DMS 273 (cell line): Measurements from ENCODE around the gene SEC14L1.
A peak's percentile ranks its signal among the peaks of the same experiment; 100 is the strongest.

ENCODE experiments used
- DNase-seq: peaks from one replicate; lab custom pipeline; 2025; ENCODE audit not compliant: unreplicated experiment; lab: John Stamatoyannopoulos, UW

Gene SEC14L1

GRCh38 chr17:77160875-77161530 lies 20.2 kb downstream of the SEC14L1 start:
- DNase-seq: peak; percentile 42

GRCh38 chr17:77161953-77162352 lies 21.2 kb downstream of the SEC14L1 start:
- no peak for DNase-seq

- no peak for DNase-seq
Measured at GRCh38 chr17:77163001-77163400, 22.2 kb downstream of the SEC14L1 start.

GRCh38 chr17:77163511-77164280 lies 22.9 kb downstream of the SEC14L1 start:
- DNase-seq: no peak

GRCh38 chr17:77164483-77165091 lies 23.8 kb downstream of the SEC14L1 start:
- peak; percentile 31 for DNase-seq

GRCh38 chr17:77165577-77165976 lies 24.8 kb downstream of the SEC14L1 start:
- DNase-seq: no peak

- no peak for DNase-seq
Measured at GRCh38 chr17:77167472-77168306, 26.9 kb downstream of the SEC14L1 start.

GRCh38 chr17:77173104-77173503 lies 32.3 kb downstream of the SEC14L1 start:
- no peak for DNase-seq

- no peak for DNase-seq
Measured at GRCh38 chr17:77174928-77175661, 34.3 kb downstream of the SEC14L1 start.

- no peak for DNase-seq
Measured at GRCh38 chr17:77177002-77177741, 36.4 kb downstream of the SEC14L1 start.

- DNase-seq: no peak
Measured at GRCh38 chr17:77178050-77178449, 37.3 kb downstream of the SEC14L1 start.

GRCh38 chr17:77178563-77178962 lies 37.8 kb downstream of the SEC14L1 start:
- no peak for DNase-seq

GRCh38 chr17:77180503-77181357 lies 40.0 kb downstream of the SEC14L1 start:
- no peak for DNase-seq

GRCh38 chr17:77182205-77183172 lies 41.7 kb downstream of the SEC14L1 start:
- no peak for DNase-seq

- DNase-seq: no peak
Measured at GRCh38 chr17:77184474-77184873, 43.7 kb downstream of the SEC14L1 start.

- DNase-seq: no peak
Measured at GRCh38 chr17:77185137-77185536, 44.4 kb downstream of the SEC14L1 start.

- DNase-seq: no peak
Measured at GRCh38 chr17:77186141-77186604, 45.4 kb downstream of the SEC14L1 start.
